H1 (cell line): ENCODE data around the gene CACNA2D1. TPM values are rescaled to one million over a fixed set of nuclear protein-coding genes. Genes with fewer than 3 reads are reported as not detected.

Experiments
- CTCF ChIA-PET: fragments of 300-600 bp; sonication (Branson Sonifier 250); formaldehyde crosslinking; loops from one replicate; lab custom pipeline; 2021; ENCODE audit not compliant: partially characterized antibody; lab: Charles Lee
- POLR2A ChIA-PET: fragments of 300-600 bp; sonication (Branson Sonifier 250); formaldehyde crosslinking; loops from one replicate; lab custom pipeline; 2021; ENCODE audit warnings: inconsistent platforms; ENCODE audit not compliant: partially characterized antibody; lab: Charles Lee
- DNase-seq, 2 experiments: peaks; one replicate each; pipeline versions ENCODE4 v3.0.0 to v3.0.0-alpha.2; 2010 to 2022; ENCODE audit warnings: low spot score in 2 of 2, low read depth in 1 of 2, mixed read lengths in 1 of 2
- FAIRE-seq: peaks from 2 replicates; lab custom pipeline; 2011; peaks lifted over from hg19 to GRCh38; lab: Jason Lieb, UNC
- H2AFZ ChIP-seq: 2 replicates; pipeline ENCODE4 v1.8.1; 2012; ENCODE audit warnings: low read length, inconsistent platforms
- H2AK5ac ChIP-seq: 2 replicates; pipeline ENCODE4 v1.6.1; 2013; ENCODE audit warnings: low read depth, low read length
- H2BK120ac ChIP-seq: replicated peaks from 2 replicates; pipeline ENCODE3; 2013; ENCODE audit warnings: low read depth, low read length, inconsistent platforms
- H2BK12ac ChIP-seq: 2 replicates; pipeline ENCODE4 v1.6.1; 2013; ENCODE audit warnings: low read depth, low read length
- H2BK15ac ChIP-seq: 2 replicates; pipeline ENCODE4 v1.6.1; 2013; ENCODE audit warnings: low read length
- H2BK20ac ChIP-seq: 2 replicates; pipeline ENCODE4 v1.6.1; 2013; ENCODE audit warnings: low read length
- H2BK5ac ChIP-seq: 2 replicates; pipeline ENCODE4 v1.6.1; 2013; ENCODE audit warnings: low read depth, low read length
- H3K14ac ChIP-seq: 2 replicates; pipeline ENCODE4 v1.6.1; 2013; ENCODE audit warnings: inconsistent platforms; ENCODE audit not compliant: insufficient read length
- H3K18ac ChIP-seq: 2 replicates; pipeline ENCODE4 v1.6.1; 2013; ENCODE audit warnings: low read length; ENCODE audit errors: extremely low read depth
- H3K23ac ChIP-seq: 2 replicates; pipeline ENCODE4 v1.6.1; 2013; ENCODE audit warnings: inconsistent platforms; ENCODE audit not compliant: insufficient read length
- H3K23me2 ChIP-seq: 2 replicates; pipeline ENCODE4 v1.6.1; 2013; ENCODE audit warnings: low read depth, low read length
- H3K27ac ChIP-seq: 2 replicates; pipeline ENCODE4 v1.6.1; 2011; ENCODE audit warnings: low read depth, low read length, inconsistent platforms
- H3K27me3 ChIP-seq, 4 experiments: replicated peaks in 1 of 4; 1 replicate in 1 of 4; 2 replicates in 3 of 4; pipeline versions ENCODE4 v1.6.1 to v1.8.1; 2011 to 2013; ENCODE audit warnings: low read length in 3 of 4, mild to moderate bottlenecking in 3 of 4, inconsistent platforms in 2 of 4, mixed read lengths in 2 of 4, moderate library complexity in 1 of 4; ENCODE audit not compliant: control insufficient read depth in 3 of 4, insufficient read depth in 3 of 4; ENCODE audit errors: extremely low read depth in 1 of 4
- H3K36me3 ChIP-seq, 4 experiments: 2 replicates each; pipeline versions ENCODE4 v1.6.1 to v1.8.1; 2011 to 2013; ENCODE audit warnings: mild to moderate bottlenecking in 4 of 4, low read length in 3 of 4, moderate library complexity in 2 of 4, control low read depth in 1 of 4, inconsistent platforms in 1 of 4; ENCODE audit not compliant: insufficient read depth in 4 of 4, control insufficient read depth in 2 of 4
- H3K4ac ChIP-seq: replicated peaks from 2 replicates; pipeline ENCODE3; 2013; ENCODE audit warnings: low read length, low read depth, mixed read lengths, inconsistent platforms; ENCODE audit not compliant: insufficient read length
- H3K4me1 ChIP-seq, 4 experiments: replicated peaks in 1 of 4; 1 replicate in 1 of 4; 2 replicates in 3 of 4; pipeline versions ENCODE4 v1.6.1 to v1.8.1; 2011 to 2013; ENCODE audit warnings: low read length in 3 of 4, inconsistent platforms in 2 of 4, mixed read lengths in 1 of 4; ENCODE audit not compliant: insufficient read depth in 4 of 4, control insufficient read depth in 3 of 4
- H3K4me2 ChIP-seq, 2 experiments: 2 replicates each; pipeline versions ENCODE4 v1.6.1 to v1.8.1; 2011 to 2013; ENCODE audit warnings: low read depth in 2 of 2, low read length in 2 of 2, control low read depth in 1 of 2, inconsistent platforms in 1 of 2, mild to moderate bottlenecking in 1 of 2; ENCODE audit not compliant: insufficient read depth in 1 of 2
- H3K4me3 ChIP-seq, 4 experiments: fragments of 200-600, 300-600 bp in 1 of 4; sonication (generic), shearing (Covaris generic), sonication (Bioruptor Twin) in 1 of 4; 2 replicates each; pipeline versions ENCODE4 v1.5.1 to v1.8.1; 2011 to 2016; ENCODE audit warnings: low read length in 4 of 4, low read depth in 3 of 4, control low read depth in 2 of 4, inconsistent platforms in 2 of 4, mild to moderate bottlenecking in 2 of 4, mixed read lengths in 1 of 4, moderate library complexity in 1 of 4; ENCODE audit not compliant: insufficient read depth in 2 of 4; ENCODE audit errors: extremely low read depth in 1 of 4
- H3K56ac ChIP-seq: replicated peaks from 2 replicates; pipeline ENCODE3; 2013; ENCODE audit warnings: low read depth, mild to moderate bottlenecking, mixed read lengths, low read length, inconsistent platforms; ENCODE audit not compliant: insufficient read length
- H3K79me1 ChIP-seq: 2 replicates; pipeline ENCODE4 v1.6.1; 2013; ENCODE audit warnings: low read depth, low read length, control low read depth
- H3K79me2 ChIP-seq, 2 experiments: 2 replicates each; pipeline versions ENCODE4 v1.6.1 to v1.8.1; 2012 to 2013; ENCODE audit warnings: low read length in 2 of 2, mild to moderate bottlenecking in 2 of 2, inconsistent platforms in 1 of 2; ENCODE audit not compliant: insufficient read depth in 2 of 2, control insufficient read depth in 1 of 2
- H3K9ac ChIP-seq, 4 experiments: replicated peaks in 1 of 4; 1 replicate in 1 of 4; 2 replicates in 3 of 4; pipeline versions ENCODE4 v1.6.1 to v1.8.1; 2011 to 2013; ENCODE audit warnings: low read depth in 3 of 4, low read length in 3 of 4, control low read depth in 2 of 4, mild to moderate bottlenecking in 2 of 4, moderate library complexity in 2 of 4, inconsistent platforms in 1 of 4; ENCODE audit errors: extremely low read depth in 1 of 4
- H3K9me3 ChIP-seq, 2 experiments: 2 replicates each; pipeline versions ENCODE4 v1.6.1 to v1.8.1; 2012 to 2013; ENCODE audit warnings: mild to moderate bottlenecking in 2 of 2, moderate library complexity in 2 of 2, control low read depth in 1 of 2, inconsistent platforms in 1 of 2, low read depth in 1 of 2, low read length in 1 of 2, mixed read lengths in 1 of 2; ENCODE audit not compliant: insufficient read depth in 2 of 2
- H4K20me1 ChIP-seq, 2 experiments: replicated peaks in 1 of 2; 2 replicates each; pipeline versions ENCODE3 to v1.8.1; 2011 to 2013; ENCODE audit warnings: inconsistent platforms in 2 of 2, low read length in 2 of 2, mild to moderate bottlenecking in 1 of 2; ENCODE audit not compliant: insufficient read depth in 2 of 2, control insufficient read depth in 1 of 2
- H4K5ac ChIP-seq: 2 replicates; pipeline ENCODE4 v1.6.1; 2013; ENCODE audit warnings: low read length, low read depth, mixed read lengths, inconsistent platforms; ENCODE audit not compliant: insufficient read length
- H4K8ac ChIP-seq: 2 replicates; pipeline ENCODE4 v1.8.0; 2013; ENCODE audit warnings: mild to moderate bottlenecking, moderate library complexity, low read length, inconsistent platforms; ENCODE audit not compliant: insufficient read depth; ENCODE audit errors: extremely low read depth
- H4K91ac ChIP-seq: replicated peaks from 2 replicates; pipeline ENCODE3; 2013; ENCODE audit warnings: low read length, mixed read lengths, inconsistent platforms; ENCODE audit not compliant: insufficient read length
- BACH1 ChIP-seq: IDR thresholded peaks from 2 replicates; pipeline ENCODE4 v1.6.1; 2012; ENCODE audit warnings: low read length, improper control_type of control experiment
- KDM4A ChIP-seq: IDR thresholded peaks from one replicate; pipeline ENCODE4 v1.7.1; 2012; ENCODE audit warnings: low read depth, mild to moderate bottlenecking, moderate library complexity, low read length, inconsistent platforms; ENCODE audit not compliant: severe bottlenecking
- POLR2AphosphoS5 ChIP-seq: IDR thresholded peaks from 2 replicates; pipeline ENCODE4 v1.6.1; 2011; ENCODE audit warnings: low read depth, low read length
- SP4 ChIP-seq: IDR thresholded peaks from 2 replicates; pipeline ENCODE4 v1.6.1; 2012; ENCODE audit warnings: low read length, inconsistent platforms
- whole genome bisulfite sequencing, 2 experiments: shearing (Covaris generic) in 1 of 2; methylation state at CpG; one replicate each; pipeline versions ENCODE4 v1.1.6 to v1.1.7; 2013 to 2015; ENCODE audit warnings: low lambda C conversion rate in 2 of 2, mixed read lengths in 2 of 2, inconsistent platforms in 1 of 2, low coverage in 1 of 2, missing lambda C conversion rate in 1 of 2; ENCODE audit not compliant: insufficient replicate concordance in 2 of 2, insufficient coverage in 1 of 2, insufficient read length in 1 of 2; ENCODE audit errors: extremely low coverage in 1 of 2, missing lambda C conversion rate in 1 of 2; 5-methylcytosine and 5-hydroxymethylcytosine counted together
- polyA plus RNA-seq, 7 experiments: library from polyadenylated mRNA; depleted of rRNA in 3 of 7; stranded (reverse) in 5 of 7; unstranded in 2 of 7; fragments of >200 nt in 5 of 7; fragments of 200-250 nt in 2 of 7; gene quantifications; 1 replicate in 5 of 7; 2 replicates in 1 of 7; 4 replicates in 1 of 7; pipeline versions ENCODE4 v1.2.1 to v1.2.3, GENCODE V29; 2011 to 2013; ENCODE audit warnings: missing spikeins in 2 of 7, mixed read lengths in 2 of 7
- total RNA-seq: library from RNA; stranded (reverse); fragmentation: NEBNext Ultra II Directional; extraction: Animal tissue kit (Norgen Biotek cat#: 25700); gene quantifications from 2 replicates; pipeline ENCODE4 v1.2.1, GENCODE V29; 2021

The CACNA2D1 gene
- total and polyA plus RNA-seq, 2 of the 8 experiments (the other 6 are each of a cell fraction or from before 2014, with no cell fraction given): 4.3 to 27.3 TPM

GRCh38 chr7:82467020-82467419 is 23.4 kb upstream of the CACNA2D1 start:
- Histone ChIP-seq H3K4me1 (peaks cover 0 to 8% (median 5%) of the 10 kb centered on the region in 4 experiments; a peak in 4 of 7 replicates), H3K23ac (no peak overlapping the region), H4K91ac (no peak overlapping the region), H3K23me2 (no peaks in the 10 kb centered on the region), H3K4ac (no peak overlapping the region), H3K27ac (no peak overlapping the region), H3K9me3 (no peaks in the 10 kb centered on the region), H4K5ac (no peak overlapping the region), H3K9ac (no peak overlapping the region), H2BK12ac (no peak overlapping the region), H3K4me2 (no peak overlapping the region), H2BK15ac (no peak overlapping the region), H3K27me3 (no peaks in the 10 kb centered on the region), H4K20me1 (no peaks in the 10 kb centered on the region), H3K36me3 (no peaks in the 10 kb centered on the region; a peak in 1 of 8 replicates), H3K18ac (no peak overlapping the region), H3K79me1 (no peaks in the 10 kb centered on the region), H2BK20ac (no peak overlapping the region), H4K8ac (no peak overlapping the region), H2BK5ac (no peak overlapping the region), H2AFZ (no peak overlapping the region), H2AK5ac (no peak overlapping the region), H2BK120ac (no peak overlapping the region), H3K14ac (no peak overlapping the region), H3K56ac (no peak overlapping the region), H3K79me2 (no peaks in the 10 kb centered on the region), H3K4me3 (no peak overlapping the region)
- DNase-seq: no peak
- 76% methylated on average over 2 of the region's 2 CpGs; no CpG with 5 or more reads in 1 of the 2 experiments for WGBS, 2 experiments
- no peak for FAIRE-seq
- ChIA-PET POLR2A (no interaction called here), CTCF (no interaction called here)
- TF ChIP-seq POLR2AphosphoS5: no peak
- no peak for TF ChIP-seq KDM4A
- TF ChIP-seq BACH1: no peak
- no peak for TF ChIP-seq SP4
